Ovary (tissue), 3 donors: ENCODE results near the gene SUB1.

ENCODE experiments used
- POLR2A ChIP-seq: fragments of 450-650 bp; IDR thresholded peaks from one replicate; pipeline ENCODE4 v1.6.1; 2017; ENCODE audit warnings: antibody characterized with exemption, mild to moderate bottlenecking, moderate library complexity
- TF ChIP-seq, protein P1 (sequence below), 3 donors: fragments of 450-650 bp in 2 of 3; fragments of 200-600 bp in 1 of 3; IDR thresholded peaks; one replicate each; pipeline versions ENCODE4 v1.5.1 to v1.8.0; 2016 to 2022; ENCODE audit warnings: antibody characterized with exemption in 3 of 3, mild to moderate bottlenecking in 1 of 3
- donor health status: DM: no; HTN: no; CAD: no.

DNA sequence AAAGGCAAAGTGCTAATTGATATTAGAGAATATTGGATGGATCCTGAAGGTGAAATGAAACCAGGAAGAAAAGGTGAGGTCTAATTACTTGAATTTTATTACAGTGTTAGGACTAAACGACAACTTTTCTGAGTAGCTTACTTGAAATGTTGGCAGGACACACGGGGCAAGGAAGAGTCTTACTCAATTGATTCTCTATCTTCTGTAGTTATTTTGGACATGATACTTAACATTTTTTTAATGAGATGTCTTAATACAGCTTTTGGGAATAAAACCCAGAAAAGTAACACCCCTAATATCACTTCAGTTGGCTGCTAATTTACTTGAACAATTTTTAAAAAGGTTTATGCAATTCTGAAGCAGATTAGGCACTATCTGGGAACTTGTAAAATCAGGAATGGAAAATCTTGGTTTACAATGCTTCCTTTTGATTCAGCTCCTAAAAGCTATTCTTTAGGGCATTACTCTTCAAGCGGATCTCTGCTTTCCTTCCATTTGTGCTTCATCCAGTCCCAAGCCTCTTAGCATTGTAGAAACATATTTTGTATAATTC lies 13.7 kb downstream of the SUB1 start:
- TF ChIP-seq, protein P1, sequence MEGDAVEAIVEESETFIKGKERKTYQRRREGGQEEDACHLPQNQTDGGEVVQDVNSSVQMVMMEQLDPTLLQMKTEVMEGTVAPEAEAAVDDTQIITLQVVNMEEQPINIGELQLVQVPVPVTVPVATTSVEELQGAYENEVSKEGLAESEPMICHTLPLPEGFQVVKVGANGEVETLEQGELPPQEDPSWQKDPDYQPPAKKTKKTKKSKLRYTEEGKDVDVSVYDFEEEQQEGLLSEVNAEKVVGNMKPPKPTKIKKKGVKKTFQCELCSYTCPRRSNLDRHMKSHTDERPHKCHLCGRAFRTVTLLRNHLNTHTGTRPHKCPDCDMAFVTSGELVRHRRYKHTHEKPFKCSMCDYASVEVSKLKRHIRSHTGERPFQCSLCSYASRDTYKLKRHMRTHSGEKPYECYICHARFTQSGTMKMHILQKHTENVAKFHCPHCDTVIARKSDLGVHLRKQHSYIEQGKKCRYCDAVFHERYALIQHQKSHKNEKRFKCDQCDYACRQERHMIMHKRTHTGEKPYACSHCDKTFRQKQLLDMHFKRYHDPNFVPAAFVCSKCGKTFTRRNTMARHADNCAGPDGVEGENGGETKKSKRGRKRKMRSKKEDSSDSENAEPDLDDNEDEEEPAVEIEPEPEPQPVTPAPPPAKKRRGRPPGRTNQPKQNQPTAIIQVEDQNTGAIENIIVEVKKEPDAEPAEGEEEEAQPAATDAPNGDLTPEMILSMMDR (IDR thresholded peaks at IDR 0.05): no peak
- TF ChIP-seq POLR2A: no peak
